NCI-H526 treated with DMSO at 0.1 percent for 48 hours (cell line): ENCODE data around the gene ATRNL1.
"Not testable (repeated sequence)": the region's sequence is repeated elsewhere in the genome, so short reads cannot be mapped to it uniquely, and the experiment has no call there.

Source experiments
- DNase-seq: peaks from one replicate; lab custom pipeline; 2025; lab: John Stamatoyannopoulos, UW

ATRNL1 gene

GRCh38 chr10:115628616-115629015 is 535.5 kb downstream of the ATRNL1 start:
- DNase-seq: no peak

DNA sequence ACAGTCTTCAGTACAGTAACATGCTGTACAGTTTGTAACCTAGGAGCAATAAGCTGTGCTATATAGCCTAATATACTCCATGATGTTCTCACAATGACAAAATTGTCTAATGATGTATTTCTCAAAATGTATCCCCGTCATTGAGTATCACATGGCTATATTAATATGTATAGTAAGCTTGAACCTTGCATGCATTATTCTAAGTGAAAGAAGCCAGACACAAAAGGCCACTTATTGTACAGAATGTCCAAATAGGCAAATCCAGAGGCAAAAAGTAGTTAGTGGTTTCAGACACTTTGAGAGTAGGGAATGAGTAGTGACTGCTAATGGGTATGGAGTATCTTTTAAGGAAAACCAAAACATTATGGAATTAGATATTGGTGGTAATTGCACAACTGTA is 545.1 kb downstream of the ATRNL1 start:
- DNase-seq: no peak

DNA sequence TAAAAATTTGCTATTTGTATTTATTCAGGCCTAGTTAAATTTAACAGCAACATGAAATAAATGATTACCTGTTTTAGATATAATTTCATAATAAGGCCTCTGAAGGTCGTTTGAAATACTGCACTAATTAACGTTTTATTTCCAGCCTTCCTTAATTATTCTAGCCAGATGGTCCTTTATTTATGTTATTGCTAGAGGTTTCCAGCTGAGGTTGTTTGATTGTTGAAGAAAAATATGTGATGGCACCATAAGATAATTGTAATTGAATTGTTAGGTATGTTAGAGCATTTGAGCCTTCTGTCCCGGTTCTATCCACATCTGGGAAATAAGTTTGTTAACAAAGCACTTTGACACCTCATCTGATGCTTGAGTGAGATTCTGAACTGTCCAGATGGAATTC is 556.1 kb downstream of the ATRNL1 start:
- no peak for DNase-seq

GRCh38 chr10:115653473-115653872 is 560.3 kb downstream of the ATRNL1 start:
- no peak for DNase-seq

GRCh38 chr10:115654961-115655360 is 561.8 kb downstream of the ATRNL1 start:
- DNase-seq: no peak

GRCh38 chr10:115657161-115657860 is 564.1 kb downstream of the ATRNL1 start:
- DNase-seq: no peak

DNA sequence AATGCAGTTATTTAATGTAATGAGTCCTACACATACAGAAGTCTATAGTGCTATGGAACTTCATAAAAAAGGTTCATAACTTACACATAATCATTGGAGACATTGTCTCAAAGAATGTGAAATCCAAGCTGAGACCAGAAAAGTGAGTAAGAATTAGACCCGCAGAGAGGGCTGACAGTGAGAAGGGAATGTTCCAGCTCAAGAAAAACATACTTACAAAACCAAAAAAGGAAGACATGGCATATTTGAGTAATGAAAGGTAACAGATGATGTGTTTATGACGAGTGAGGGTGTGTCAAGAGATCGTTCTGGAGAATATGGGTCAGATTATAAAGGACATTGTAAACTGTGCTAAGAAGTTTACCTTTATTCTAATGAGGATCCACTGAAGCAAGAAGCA is 566.5 kb downstream of the ATRNL1 start:
- no peak for DNase-seq

- DNase-seq: no peak
These were observed 567.2 kb downstream of the ATRNL1 start for GRCh38 chr10:115660391-115660790.

DNA sequence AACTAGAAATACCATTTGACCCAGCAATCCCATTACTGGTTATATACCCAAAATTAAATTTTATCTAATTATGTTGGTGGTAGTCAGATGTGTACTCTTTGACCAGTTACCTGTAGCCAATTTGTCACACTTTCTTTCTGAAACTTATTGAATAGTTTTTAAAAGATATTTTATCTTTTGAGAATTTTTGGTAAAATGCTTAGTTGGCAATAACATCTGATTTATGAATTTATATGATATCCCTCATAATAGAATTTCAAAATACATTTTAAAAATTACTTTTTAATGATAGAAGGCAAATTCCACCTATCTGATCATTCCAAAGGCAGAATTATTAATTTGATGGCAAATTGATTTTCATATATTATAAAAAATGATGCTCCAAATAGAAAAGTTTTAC is 569.3 kb downstream of the ATRNL1 start:
- DNase-seq: no peak

DNA sequence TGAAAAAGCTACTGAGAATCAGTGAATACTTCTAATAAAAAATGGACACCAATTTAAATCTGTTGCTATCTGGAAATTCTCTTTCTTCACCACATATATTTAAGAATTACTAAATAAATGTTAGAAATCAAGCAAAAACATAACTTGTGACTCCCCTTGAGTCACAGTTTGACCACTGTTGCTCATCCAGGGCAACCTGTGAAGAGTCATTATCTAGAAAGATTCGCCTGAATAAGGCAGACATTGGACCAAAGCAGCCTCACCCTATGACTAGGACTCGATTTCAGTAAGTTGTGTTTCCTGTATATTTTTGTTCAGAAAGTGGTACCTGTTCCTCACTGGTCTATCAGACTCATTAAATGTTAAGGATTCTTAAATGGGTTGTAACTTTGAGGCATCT is 572.4 kb downstream of the ATRNL1 start:
- DNase-seq: no peak

DNA sequence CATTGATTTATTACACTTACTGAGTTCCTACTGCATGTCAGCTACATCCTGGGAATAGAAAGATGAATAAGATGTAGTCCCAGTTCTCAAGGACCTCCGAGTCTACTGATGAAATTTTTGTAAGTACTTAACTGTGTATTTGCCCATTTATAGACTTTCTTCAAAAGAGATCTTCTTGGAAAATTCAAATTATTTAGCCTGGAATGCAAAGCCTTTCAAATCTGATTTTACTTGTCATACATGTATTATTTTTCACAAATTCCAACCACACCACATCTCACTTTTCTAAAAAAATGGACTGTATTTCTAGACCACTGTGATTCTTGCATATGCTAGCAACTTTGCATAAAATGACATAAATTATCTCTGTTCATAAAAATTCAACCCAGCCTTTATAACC is 581.3 kb downstream of the ATRNL1 start:
- no peak for DNase-seq

DNA sequence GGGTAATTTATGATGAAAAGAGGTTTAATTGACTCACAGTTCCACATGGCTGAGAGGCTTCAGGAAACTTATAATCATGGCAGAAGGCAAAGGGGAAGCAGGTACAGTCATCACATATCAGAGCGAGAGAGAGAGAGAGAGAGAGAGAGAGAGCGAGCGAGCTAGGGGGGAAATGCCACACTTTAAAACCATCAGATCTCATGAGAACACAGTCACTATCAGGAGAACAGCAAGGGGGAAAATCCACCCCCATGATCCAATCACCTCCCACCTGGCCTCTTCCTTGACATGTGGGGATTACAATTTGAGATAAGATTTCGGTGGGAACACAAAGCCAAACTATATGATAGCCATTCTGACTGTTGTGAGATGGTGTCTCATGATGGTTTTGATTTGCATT is 603.6 kb downstream of the ATRNL1 start:
- DNase-seq: no peak

DNA sequence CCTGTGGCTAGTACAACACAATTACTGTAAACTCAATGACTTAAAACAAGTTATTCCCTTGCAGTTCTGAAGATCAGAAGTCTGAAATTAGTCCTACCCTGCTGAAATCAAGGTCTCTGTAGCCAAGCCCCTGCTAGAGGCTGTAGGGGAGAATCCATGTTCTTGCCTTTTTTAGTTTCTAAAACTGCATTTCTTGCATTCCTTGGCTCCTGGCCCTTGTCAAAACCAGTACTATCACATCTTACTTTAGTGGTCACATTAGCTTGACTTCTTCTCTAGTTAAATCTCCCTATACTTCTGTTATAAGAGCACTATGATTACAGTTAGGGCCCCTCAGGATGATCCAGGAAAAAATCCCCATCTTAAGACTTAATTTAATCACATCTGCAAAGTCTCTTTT is 612.9 kb downstream of the ATRNL1 start:
- no peak for DNase-seq

- DNase-seq: no peak
These were observed 613.4 kb downstream of the ATRNL1 start for GRCh38 chr10:115706488-115707076.

DNA sequence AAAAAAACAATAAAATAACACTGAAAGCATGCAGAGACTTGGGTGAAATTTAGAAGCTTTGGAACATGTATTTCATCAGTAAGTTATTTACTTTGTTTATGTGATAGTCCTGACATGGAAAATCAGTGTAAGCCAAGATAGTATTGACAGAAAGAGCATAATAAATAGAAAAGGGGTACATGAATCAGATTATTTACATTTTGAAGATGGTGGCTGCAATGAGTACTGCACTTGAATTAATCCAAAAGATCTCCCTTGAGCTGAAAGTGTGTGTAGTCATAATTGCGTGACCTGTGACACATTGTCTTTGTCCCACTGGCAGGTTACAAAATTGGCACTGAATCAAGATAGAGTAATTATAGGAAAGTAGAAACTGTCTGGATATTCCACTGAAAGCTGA is 617.0 kb downstream of the ATRNL1 start:
- no peak for DNase-seq

- no peak for DNase-seq
These were observed 618.1 kb downstream of the ATRNL1 start for GRCh38 chr10:115711306-115711705.

GRCh38 chr10:115720121-115720520 is 627.0 kb downstream of the ATRNL1 start:
- DNase-seq: no peak

DNA sequence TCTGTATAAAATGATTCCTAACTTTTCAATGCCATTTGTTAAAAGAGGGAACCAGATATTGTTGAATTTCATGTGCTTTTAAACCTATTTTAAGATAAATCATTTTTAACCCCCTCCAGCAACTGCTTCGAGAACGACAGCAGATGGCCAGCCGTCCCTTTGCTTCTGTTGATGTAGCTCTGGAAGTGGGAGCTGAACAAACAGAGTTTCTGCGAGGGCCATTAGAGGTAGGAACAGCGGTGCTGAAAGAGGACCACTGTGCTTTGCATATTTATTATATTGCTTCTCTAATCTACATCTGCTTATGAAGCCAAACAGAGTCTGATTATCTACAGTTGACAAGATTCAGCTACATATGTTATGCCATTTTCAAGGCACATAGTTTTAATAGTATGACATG is 634.0 kb downstream of the ATRNL1 start:
- DNase-seq: peak; percentile 92

DNA sequence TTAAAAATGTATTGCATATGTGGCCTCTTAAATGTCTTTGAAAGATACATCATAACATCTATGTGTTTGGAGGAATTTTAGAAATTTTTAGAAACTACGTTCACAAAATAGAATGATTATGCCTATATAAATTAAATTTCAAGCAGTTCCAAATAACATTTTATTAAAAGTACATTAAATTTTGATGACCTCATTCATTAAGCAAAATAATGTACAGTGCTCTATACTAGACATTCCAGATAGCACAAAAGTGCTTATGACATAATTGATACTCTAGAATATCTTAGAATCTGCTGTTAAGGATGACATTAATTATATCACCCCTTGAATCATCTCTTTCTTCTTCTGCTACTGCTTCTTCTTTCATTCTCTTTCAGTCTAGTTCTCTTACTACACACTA is 650.9 kb downstream of the ATRNL1 start:
- no peak for DNase-seq

- DNase-seq: no peak
These were observed 652.8 kb downstream of the ATRNL1 start for GRCh38 chr10:115745943-115746342.

DNA sequence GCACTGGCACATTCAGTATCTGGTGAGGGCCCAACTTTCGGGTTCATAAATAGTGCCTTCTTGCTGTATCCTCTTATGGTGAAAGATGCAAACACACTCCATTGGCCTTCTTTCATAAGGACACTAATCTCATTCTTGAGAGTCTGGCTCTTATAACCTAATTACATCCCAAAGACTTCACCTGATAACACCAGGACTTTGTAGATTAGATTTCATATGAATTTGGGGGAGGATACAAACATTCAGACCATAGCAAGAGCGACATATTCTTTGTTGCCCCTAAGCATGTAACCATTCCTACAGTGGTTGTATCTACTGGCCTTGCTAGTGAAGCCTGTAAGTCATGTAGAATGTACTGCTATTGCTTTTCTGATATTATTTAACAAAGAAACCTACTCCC is 654.6 kb downstream of the ATRNL1 start:
- no peak for DNase-seq

DNA sequence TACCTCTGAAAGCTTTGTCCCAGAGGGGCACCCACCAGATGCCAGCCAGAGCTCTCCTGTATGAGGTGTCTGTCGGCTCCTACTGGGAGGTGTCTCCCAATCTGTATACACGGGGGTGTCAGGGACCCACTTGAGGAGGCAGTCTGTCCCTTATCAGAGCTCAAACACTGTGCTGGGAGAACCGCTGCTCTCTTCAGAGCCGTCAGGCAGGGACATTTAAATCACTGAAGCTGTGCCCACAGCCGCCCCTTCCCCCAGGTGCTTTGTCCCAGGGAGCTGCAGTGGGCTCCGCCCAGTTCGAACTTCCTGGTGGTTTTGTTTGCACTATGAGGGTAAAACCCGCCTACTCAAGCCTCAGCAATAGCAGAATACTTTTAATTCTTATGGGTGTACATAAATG is 665.3 kb downstream of the ATRNL1 start:
- DNase-seq: not testable (repeated sequence)

DNA sequence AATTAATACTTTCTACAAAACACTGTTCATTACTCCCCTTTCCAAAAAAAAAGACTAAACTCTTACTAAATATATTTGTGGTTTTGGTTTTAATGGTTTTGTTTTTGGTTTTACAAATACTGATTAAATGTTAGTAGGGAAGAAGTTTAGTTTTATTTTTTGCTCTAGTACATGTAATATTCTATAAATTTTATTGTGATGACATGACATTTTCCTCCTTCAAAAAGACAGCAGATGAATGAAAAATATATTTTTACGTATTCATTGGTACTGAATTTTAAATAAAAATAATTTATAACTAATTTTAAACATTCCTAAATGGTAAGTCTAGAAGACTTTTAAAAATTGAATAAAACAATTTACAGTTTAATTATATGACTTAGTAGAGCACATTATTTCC is 667.0 kb downstream of the ATRNL1 start:
- no peak for DNase-seq

- DNase-seq: no peak
These were observed 668.0 kb downstream of the ATRNL1 start for GRCh38 chr10:115761166-115761565.
